NCI-H446 treated with DMSO at 0.1 percent for 48 hours (cell line): ENCODE measurements around the gene SREBF1.

ENCODE experiments used
- DNase-seq: peaks from one replicate; lab custom pipeline; 2025; lab: John Stamatoyannopoulos, UW

The SREBF1 gene

DNA sequence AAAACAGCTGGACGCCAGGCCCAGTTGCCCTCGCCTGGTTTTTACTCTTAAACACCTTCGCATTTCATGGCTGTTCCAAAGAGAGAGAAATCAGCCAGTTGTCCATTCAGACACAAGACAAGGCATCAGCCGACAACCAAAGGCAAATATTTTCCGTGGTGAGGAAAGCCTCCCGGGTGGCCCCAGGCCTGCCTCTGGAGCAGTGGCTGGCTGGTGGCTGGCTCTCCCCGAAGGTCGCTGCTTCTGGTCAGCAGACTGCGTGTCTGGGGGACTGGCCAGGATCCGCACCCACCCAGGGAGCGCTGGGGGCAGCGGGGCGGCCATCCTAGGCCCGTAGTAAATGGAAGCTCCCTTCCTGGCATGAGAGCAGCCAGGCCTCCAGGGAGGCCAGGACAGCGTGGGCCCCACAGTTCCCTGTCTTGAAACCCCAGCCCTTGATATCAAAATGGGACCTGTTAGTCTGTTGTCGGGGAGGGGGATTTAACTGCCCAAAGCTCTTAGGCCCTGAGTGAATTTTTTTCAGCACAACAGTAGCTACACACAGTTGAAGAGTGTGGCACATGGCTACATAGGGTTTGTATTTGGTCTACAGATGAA lies 57.7 kb downstream of the SREBF1 start:
- DNase-seq, result no peak

GRCh38 chr17:17778308-17779014 lies 58.3 kb downstream of the SREBF1 start:
- no peak for DNase-seq

DNA sequence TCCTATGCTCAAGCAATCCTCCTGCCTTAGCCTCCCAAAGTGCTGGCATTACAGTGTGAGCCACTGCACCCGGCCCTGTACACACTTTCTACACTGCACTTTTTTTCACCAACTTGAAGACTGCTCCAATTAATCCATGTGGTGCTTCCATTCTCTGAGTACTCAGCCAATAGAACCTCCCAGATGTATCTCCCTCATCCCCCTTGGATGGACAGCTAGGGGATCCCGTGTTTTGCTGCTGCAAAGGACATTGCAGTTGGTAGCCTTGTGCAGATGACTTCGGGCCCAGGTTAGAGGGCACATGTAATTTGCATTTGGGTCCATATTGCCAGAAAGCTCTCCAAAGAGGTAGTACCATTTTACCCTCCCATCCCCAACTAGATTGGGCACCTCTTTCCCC lies 59.9 kb downstream of the SREBF1 start:
- no peak for DNase-seq

DNA sequence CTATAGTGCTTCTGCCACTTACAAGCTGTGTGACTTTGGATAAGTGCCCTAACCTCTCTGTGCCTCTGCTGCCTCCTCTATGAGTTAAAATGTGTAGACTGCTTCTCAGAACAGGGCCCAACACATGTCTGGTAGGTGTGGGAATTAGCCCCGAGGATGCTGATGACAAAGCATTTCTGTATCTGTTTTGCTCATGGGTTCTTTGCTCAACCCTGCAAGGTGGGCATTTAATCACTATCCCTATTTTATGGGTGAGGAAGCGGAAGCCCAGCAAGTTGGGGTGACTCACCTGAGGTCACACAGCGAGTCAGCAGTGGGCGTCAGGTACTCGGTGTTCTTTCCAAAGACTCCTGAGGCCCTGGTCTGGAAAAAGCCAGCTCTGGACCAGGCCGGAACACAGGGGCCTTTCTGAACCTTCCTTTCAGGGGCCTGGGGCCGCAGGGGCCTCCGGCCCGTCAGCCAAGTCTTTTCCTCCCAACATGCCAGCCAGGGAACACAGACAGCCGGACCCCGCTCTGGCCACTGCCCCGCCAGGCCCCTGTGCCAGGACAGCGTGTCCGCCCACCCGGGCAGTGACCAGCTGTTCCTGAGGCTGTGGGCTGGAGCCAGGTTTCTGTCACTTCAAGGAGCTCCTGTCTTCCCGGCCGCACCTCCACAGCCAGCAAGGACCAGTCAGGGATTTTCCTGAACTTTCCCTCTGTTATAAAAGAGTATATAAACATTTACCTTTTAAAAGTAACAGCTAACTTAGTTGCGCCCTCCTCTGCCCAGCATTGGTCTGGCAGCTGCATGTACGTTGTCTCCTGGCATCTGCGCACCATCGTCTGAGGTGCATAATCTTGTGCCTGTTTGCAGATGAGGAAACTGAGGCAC lies 62.5 kb downstream of the SREBF1 start:
- DNase-seq, result no peak

DNA sequence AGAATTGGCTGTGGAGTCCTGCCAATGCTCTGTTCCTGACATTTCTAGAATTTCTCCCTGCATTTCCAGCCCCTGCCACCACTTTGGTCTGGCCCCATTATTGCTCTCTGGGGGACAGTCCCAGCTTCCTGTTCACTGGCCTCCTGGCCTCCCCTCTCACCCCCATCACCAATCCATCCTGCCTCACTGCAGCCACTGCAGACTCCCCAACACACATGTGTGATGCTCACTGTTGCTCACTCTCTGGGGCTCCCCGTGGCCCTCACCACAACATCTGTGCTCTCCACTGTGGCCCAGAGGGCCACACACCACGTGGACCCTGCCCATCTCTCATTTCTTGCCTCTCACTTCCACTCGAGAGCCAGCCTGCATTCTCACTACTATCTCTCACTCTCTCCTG lies 64.6 kb downstream of the SREBF1 start:
- no peak for DNase-seq

- no peak for DNase-seq
Measured at GRCh38 chr17:17771498-17772201, 65.1 kb downstream of the SREBF1 start.

DNA sequence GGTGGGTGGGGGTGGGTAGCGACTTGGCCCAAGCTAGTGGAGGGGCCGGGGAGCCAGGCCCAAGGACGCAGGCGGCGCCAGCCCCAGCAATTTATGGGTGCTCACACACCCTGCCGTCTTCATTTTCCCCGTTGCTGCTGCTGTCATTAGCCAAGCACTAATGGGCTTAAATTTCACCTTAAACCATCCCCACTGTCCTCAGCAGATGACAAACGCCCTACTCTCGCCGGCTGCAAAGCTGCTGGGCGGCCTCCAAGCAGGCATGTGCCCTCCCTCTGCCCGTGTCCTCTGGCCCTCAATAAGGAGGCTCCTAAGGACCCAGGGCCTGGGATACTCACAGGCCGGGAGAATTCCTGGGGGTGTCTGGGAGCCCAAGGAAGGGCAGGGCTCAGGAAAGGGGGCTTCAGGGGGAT lies 66.1 kb downstream of the SREBF1 start:
- no peak for DNase-seq

DNA sequence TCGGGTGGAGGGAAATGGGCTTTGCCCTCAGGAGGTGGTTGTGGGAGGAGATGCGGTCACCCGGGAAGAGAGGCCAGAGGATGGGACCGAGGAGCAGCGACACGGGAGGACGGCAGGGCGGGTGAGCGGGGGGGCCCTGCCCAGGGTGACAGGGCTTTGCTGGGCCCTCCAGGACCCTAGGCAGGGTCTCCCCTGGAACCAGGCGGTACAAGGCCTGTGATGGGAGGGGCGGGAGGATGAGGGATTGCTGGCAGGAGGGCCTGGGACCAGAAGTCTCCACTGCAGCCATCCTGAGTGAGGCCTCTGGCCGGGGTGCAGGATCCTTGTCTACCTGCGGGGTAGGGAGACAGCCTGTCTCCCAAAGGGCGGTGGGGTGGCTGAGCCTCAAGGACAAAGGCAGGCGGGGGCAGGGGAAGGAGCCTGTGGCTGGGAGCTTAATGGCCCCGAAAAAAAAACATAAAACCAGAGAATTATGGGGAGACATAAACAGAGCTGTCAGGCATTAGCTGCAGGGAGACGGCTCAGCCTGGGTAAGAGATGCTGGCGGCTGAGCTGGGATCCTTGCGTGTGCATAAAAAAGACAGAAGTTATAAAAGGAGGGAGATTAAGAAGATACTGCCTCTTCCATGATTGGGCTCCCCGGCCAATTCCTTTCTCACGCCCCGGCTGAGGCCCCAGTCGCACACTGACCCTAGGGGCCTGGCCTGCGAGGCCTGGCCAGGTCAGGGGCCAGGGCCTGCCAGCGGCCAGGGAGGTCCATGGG lies 66.7 kb downstream of the SREBF1 start:
- no peak for DNase-seq

DNA sequence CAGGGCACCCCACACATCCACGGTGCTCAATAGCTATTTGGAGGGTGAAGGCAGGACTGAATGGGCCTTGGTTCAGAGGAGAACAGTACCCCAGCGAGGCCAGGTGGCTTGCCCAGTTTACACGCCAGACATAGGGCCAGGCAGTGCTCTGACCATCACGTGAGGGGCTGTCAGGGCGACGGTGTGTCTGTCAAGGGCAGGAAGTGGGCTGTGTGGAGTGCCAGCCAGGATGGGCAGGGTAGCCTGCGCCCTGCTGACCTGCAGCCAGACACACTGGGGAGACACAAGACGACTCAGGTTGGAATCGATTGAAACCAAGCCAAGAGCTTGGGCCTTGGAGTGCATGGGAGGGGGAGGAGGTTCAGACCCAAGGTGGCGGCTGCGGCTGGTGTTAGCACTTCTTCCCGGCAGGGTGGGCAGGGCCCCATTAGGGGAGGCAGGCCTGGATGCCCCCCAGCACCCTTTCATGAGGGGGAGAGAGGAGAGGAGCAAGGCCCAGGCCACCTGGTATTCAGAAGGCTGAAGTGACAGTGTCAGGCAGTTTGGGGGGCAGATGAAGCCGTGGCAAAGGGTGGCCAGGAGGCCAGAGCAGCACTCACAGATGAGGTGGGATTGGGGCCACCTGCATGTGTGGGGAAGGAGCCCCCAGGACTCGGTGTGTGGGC lies 68.2 kb downstream of the SREBF1 start:
- no peak for DNase-seq

DNA sequence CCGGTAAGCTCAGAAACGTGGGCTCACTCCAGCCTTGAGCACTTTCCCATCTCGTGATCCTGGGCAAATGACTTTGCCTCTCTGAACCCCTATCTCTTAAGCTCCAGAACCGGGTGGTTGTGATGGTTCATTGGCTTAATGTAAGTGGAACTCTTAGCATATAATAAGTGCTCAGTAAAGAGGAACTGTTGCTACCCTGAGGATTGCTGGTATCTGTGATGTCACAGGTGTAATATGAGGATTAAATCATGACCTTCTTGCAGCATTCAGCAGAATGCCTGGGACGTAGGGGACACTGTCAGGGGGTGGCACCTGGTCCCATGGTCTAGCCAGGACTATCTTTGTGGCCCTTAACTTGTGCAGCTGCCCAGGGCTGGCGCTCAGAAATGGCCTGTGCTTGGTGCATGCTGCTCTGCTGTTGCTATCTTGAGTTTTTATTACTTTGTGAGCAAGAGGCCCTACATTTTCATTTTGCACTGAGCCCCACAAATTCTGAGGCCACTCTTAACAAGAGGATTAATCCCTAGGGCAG lies 68.8 kb downstream of the SREBF1 start:
- DNase-seq, result no peak

DNA sequence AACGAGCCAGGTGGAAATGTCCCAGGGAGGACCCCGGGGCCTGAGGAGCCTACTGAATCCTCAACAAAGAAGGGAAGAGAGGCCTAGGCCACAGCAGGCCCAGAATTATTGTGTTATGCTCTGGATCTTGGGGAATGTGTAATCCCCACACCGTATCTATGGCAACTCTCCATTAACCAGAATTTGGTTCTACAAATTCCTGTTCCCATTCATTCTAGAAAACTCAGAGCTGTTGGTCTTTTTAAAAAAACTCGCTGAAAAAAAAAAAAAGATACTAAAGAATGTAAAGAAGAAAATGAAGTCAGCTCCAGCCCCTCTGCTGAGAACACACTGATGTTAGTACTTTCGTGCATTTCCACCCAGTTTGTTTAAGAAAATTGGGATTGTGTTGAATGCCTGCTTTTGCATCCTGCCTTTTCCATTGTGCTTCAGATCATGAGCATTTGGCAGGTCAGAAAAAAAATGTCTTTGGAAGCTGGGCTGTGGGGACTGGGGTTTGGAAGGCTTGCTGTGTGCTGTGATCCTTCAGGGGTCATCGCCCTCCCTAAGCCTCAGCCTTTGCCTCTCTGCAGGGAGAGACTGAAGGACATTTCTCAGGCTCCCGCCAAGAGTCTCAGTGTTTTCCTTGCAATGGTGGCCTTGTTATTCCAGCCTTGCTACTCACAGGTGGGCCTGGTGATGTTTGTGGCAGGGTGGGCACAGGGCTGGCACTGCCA lies 69.5 kb downstream of the SREBF1 start:
- DNase-seq, result no peak

DNA sequence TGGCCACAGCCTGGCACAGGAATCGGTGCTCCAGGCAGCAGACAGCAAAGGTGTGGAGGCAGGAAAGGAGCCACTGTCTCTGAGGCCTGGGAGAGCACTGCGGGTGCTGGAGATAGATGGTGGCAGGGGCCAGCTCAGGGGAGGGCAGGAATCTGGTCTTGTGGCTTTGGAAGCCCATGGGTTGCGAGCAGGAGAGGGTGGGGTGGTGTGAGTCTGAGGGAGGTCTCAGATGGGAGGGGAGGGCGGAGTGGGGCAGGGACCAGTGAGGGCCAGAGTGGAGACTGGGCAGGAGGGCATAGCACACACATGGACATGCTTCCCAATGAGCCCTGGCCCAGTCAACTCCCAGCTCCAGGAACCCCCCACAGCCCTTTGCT lies 70.1 kb downstream of the SREBF1 start:
- no peak for DNase-seq

GRCh38 chr17:17766077-17766743 lies 70.6 kb downstream of the SREBF1 start:
- DNase-seq, result no peak

- no peak for DNase-seq
Measured at GRCh38 chr17:17765359-17766076, 71.3 kb downstream of the SREBF1 start.

DNA sequence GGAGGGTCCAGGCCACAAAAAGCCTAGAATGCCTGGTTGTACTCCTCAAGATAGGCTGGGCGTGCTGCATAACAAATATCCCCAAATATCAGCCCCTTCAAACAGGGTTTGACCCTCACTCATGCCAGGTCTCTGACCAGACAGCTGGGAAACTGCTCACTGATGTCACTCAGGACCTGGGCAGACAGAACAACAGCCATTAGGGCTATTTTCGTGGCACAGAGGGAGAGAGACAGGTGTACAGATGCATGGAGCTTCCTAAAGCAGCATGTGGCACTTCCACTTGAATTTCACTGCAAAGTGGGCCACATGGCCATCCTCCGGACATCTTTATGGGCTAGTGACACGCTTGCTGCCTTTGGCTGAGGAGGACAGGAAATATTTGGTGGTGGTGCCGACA lies 73.1 kb downstream of the SREBF1 start:
- DNase-seq, result no peak

- no peak for DNase-seq
Measured at GRCh38 chr17:17763136-17763535, 73.7 kb downstream of the SREBF1 start.

GRCh38 chr17:17762744-17763105 lies 74.1 kb downstream of the SREBF1 start:
- DNase-seq, result no peak
